Pons (tissue), 1 donor: ENCODE data around the gene HUS1B.
"Not testable (repeated sequence)": the region's sequence is repeated elsewhere in the genome, so short reads cannot be mapped to it uniquely, and the experiment has no call there.

Source experiments
- DNase-seq: peaks from one replicate; pipeline ENCODE4 v3.0.0-alpha.2; 2016; ENCODE audit warnings: low spot score

The HUS1B gene

DNA sequence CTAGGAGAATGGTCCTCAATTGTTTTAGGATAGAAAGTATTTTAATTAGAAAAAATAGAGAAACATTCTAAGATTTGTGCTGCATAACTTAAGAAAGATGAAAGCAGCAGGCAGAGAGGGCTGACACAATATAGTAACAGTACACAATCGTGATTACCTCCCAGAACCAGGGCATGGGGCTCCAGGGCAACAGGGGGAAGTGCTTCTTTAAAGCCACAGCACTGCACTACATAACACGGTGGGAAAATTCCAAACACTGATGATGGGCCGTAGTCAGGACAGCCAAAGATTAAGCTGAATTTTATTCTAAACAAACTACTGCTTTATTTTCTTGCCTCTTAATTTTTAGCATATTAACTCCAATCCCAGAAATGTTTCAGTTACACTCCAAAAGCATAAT, 21.6 kb upstream of the HUS1B start:
- DNase-seq: no peak

DNA sequence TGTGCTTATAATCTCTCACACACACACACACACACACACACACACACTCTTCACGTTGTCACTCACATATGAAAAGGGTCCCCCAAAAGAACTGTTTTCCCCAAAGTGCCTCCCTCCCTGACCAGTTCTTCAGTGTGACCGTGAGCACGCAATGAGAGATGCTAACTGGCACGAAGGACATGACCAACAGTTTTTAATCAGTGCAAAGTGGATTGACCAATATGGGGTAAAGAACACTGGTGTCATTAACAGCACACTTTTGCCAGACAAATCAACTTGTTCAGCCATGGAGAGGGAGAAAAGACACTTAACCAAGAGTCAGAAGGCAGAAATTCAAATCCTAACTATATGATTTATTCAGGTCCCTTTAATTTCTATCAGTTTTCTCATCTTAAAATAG, 21.0 kb upstream of the HUS1B start:
- DNase-seq: no peak

- DNase-seq: no peak
Observed at GRCh38 chr6:674956-675355, 18.1 kb upstream of the HUS1B start.

DNA sequence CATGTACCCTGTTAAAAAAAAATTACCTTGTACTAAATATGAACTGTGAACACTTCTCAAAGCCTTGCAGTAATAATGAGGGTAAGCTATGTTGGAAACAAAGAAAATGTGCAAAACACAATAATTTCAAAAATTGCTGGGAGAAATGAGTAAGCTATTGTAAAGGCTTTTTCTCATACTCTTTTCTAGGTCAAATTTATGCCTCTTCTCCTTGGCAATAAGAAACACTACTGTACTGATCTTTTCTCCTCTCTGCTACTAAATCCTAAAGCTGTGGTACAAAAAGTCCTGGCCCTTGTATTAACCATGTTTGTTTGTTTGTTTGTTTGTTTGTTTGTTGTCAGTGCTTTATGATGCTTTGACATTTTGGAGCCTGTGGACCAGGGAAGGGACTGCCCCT, 17.5 kb upstream of the HUS1B start:
- no peak for DNase-seq

- DNase-seq: no peak
Observed at GRCh38 chr6:667253-667927, 10.5 kb upstream of the HUS1B start.

DNA sequence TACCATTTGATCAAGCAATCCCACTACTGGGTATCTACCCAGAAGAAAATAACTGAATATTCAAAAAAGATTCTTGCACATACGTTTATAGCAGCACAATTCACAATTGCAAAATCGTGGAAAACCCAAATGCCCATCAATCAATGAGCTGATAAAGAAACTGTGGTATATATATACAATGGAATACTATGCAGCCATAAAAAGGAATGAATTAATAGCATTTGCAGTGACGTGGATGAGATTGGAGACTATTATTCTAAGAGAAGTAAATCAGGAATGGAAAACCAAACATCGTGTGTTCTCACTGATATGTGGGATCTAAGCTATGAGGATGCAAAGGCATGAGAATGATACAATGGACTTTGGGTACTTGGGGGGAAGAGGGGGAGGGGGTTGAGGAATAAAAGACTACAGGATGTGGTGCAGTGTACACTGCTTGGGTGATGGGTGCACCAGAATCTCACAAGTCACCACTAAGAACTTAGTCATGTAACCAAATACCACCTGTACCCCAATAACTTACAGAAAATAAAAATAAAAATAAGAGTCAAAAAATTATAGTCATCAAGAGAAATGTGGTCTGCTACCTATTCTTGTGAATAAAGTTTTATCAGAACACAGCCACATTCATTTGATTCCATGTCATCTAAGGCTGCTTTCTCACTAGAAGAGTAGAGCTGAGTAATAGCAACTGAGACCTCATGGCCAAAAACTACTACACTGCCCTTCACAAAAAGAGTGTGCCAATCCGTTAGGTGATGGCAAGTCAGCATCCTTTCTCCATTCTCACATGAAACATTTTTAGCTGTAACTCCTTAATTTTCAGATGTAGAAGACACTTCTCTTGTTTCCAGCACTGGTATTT, 8.7 kb upstream of the HUS1B start:
- DNase-seq: no peak

- DNase-seq: not testable (repeated sequence)
Observed at GRCh38 chr6:663788-664187, 6.9 kb upstream of the HUS1B start.

DNA sequence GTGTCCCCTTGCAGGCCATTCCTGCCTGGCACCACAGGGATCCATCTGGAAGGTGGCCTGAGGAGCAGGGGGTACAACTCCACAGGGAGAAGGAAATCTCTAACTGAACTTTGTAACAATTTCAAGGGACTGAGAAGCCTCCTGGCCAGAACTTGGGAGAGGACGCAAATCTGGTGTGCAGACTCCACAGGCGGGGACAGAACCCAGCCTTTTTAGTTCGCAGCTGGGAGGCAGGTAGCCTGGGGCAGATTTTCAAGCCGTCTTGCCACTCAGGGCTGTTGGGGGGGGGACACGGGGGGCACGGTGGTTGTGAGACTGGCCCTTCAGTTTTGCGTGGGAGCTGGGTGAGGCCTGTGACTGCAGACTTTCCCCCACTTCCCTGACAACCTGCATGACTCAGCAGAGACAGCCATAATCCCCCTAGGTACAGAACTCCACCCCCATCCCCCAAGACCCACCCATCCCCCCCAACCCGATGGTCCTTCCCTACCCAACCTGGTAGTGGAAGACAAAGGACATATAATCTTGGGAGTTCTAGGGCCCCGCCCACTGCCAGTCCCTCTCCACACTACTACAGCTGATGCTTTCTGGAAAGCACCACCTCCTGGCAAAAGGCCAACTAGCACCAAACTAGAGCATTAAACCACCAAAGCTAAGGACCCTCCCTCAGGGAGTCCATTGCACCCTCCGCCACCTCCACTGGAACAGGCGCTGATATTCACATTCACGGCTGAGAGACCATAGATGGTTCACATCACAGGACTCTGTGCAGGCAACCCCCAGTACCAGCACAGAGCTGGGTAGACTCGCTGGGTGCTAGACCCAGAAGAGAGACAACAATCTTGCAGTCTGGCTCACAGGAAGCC, 3.0 kb upstream of the HUS1B start:
- no peak for DNase-seq

GRCh38 chr6:658244-658643, 1.3 kb upstream of the HUS1B start:
- no peak for DNase-seq

DNA sequence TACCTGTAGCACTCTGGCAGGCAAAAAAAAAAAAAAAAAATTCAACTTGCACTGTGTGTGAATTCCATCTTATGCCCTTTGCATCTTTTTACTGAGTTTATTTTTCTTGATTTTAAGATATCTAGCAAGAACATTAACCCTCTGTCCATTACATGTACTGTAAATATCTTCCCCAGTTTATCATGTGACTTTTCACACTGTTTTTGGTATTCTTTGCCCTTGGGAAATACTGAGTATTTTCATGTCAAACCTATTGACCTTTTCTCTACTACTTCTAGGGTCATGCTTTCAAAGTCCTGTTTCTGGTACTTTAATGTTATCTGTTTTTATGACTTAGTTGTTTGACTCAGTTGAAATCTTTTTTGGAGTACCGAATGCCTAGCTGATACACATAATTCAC, 843 bp upstream of the HUS1B start:
- DNase-seq: no peak

DNA sequence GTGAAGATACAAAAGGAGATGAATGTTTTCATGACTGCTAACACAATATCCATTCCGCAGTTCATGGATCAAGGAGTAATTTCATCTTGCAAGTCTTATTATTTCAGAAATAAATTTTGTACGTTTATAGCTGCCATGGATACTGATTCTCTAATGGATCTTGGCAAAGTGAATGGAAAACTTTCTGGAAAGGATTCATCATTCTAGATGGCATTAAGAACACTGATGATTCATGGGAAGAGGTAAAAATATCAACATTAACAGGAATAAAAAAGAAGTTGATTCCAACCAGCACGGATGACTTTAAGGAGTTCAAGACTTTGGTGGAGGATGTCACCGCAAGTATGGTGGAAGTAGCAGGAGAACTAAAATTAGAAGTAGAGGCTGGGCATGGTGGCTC, 2.8 kb downstream of the HUS1B start:
- no peak for DNase-seq

GRCh38 chr6:652865-653264, 4.0 kb downstream of the HUS1B start:
- no peak for DNase-seq

- no peak for DNase-seq
Observed at GRCh38 chr6:650098-650497, 6.8 kb downstream of the HUS1B start.

GRCh38 chr6:642805-643204, 14.1 kb downstream of the HUS1B start:
- DNase-seq: no peak

DNA sequence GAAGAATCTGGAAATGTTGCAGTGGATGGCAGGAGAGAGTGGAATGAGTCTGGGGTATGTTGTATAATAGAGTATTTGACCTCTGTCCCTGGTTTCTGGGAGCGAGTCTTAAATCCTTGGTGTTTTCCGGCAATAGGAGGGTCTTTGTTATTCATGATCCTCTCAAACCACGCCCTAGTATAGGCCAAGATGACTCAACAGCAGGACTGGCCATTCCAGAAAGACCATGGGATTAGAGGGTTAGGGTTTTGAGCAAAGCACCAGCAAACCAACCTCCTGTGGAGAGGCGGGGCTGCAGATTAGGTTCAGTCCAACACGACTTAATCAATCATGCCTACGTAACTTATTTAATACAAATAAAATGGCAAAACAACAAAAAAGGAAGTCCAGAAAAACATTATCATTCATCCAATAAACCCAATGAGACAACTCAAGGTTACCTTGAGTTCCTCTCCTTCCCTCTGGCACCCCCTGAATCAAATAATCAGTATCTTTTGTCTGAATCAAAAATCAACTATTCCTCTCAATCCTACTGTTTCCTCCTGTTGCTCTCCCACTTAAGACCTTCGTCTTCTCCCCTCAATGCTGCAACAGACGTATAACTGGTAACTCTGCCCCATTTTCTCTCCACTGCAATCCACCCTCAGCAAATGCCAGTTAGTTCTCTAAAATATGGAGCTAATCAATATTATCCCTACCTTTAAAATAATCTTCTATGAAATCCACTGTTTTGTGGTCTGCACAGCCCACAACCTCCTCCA, 15.5 kb downstream of the HUS1B start:
- no peak for DNase-seq

GRCh38 chr6:636488-636887, 20.4 kb downstream of the HUS1B start:
- DNase-seq: no peak

GRCh38 chr6:635233-635632, 21.7 kb downstream of the HUS1B start:
- no peak for DNase-seq

GRCh38 chr6:633611-634010, 23.3 kb downstream of the HUS1B start:
- DNase-seq: no peak

DNA sequence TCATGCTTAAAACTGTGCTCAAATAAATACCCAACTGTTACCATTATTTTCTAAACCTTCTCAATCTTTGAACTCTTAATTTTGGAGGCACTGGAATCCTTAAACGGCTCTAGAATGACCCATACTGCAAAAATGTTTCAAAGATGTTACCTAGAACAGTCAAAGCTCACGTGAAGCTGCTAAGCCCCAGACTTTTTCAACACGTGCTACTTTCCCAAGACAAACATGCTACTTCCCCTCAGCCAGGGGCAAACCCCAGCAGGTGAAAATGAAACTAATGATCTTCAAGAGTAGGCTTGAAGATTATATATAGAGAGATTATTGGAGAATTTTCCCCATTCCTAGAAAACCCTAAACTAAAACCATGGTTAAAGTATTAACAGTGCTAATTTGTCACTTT, 28.1 kb downstream of the HUS1B start:
- no peak for DNase-seq

- no peak for DNase-seq
Observed at GRCh38 chr6:626236-626635, 30.7 kb downstream of the HUS1B start.

DNA sequence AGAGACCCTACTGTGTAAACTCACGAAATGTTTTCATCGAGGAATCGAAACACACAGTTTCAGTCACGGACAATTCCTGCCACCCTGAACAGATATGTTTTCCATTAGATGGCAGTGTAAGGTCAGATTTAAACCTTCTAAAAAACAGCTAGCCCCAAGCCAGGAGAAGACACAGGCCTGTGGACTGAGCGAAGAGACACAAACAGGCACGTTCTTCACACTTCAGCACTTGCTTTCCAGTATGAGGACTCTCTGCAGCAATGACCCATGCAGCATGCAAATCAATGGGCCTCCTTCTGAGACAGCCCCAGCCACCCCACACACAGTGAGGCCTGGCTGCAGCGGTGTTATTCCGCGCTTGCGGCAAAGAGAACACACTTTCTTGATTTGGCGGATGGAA, 31.9 kb downstream of the HUS1B start:
- peak; percentile 30 for DNase-seq

DNA sequence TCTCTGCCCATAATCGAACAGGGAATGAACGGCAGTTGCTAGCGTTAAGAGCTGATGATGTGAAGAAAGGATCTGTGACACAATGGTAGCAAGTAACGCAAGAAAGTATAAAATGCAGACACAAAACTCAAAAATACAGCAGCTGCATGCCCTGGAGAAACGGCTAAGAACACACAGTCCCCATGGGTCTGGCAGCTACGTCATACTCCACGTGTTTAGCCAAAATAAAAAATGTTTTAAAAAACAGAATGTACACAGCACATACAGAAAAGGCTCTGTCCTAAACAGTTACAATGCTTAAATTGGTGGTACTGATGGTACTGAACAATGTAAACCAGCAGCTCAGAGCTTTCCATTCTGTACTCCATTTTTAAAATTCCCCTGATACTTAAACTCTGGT, 34.4 kb downstream of the HUS1B start:
- no peak for DNase-seq
